Uterus (tissue), 4 donors: ENCODE data around the gene ZDHHC14. TPM values are rescaled to one million over a fixed set of nuclear protein-coding genes. Genes with fewer than 3 reads are reported as not detected.

Source experiments
- DNase-seq, 2 donors: peaks; one replicate each; pipeline ENCODE4 v3.0.0-alpha.2; 2019 to 2020
- H3K27ac ChIP-seq, 2 donors: fragments of 200-600 bp; sonication (generic); 1 replicate in 1 of 2; 2 replicates in 1 of 2; pipeline ENCODE4 v1.5.1; 2016 to 2018
- H3K27me3 ChIP-seq, 2 donors: fragments of 200-600 bp; sonication (generic); one replicate each; pipeline ENCODE4 v1.5.1; 2018 to 2019; ENCODE audit warnings: control low read depth in 1 of 2
- H3K36me3 ChIP-seq, 2 donors: fragments of 200-600 bp; sonication (generic); one replicate each; pipeline ENCODE4 v1.5.1; 2019; ENCODE audit warnings: control low read depth in 1 of 2
- H3K4me1 ChIP-seq, 2 donors: fragments of 200-600 bp; sonication (generic); one replicate each; pipeline ENCODE4 v1.5.1; 2018 to 2019; ENCODE audit warnings: control low read depth in 1 of 2
- H3K4me3 ChIP-seq, 2 donors: fragments of 200-600 bp; sonication (generic); 1 replicate in 1 of 2; 2 replicates in 1 of 2; pipeline ENCODE4 v1.5.1; 2018 to 2019; ENCODE audit warnings: mild to moderate bottlenecking in 1 of 2
- H3K9me3 ChIP-seq, 2 donors: fragments of 200-600 bp; sonication (generic); one replicate each; pipeline ENCODE4 v1.5.1; 2019; ENCODE audit warnings: control low read depth in 1 of 2
- POLR2A ChIP-seq, 2 donors: fragments of 450-650 bp; IDR thresholded peaks; one replicate each; pipeline ENCODE4 v1.6.1; 2016; ENCODE audit warnings: antibody characterized with exemption in 2 of 2, mild to moderate bottlenecking in 1 of 2, moderate library complexity in 1 of 2
- intact Hi-C: fragments of 100-400 bp; cut with DNase I; formaldehyde crosslinking; loops from one replicate; pipeline ENCODE4 v1.15.1; 2023; ENCODE audit warnings: low total_unique reads
- total RNA-seq, 4 donors: library from RNA; depleted of rRNA in 3 of 4; stranded (reverse); fragments of >200 nt in 3 of 4; gene quantifications; one replicate each; pipeline versions ENCODE4 v1.1.0 to v1.2.4, GENCODE V29; 2014 to 2023
- TF ChIP-seq, protein P1 (sequence below), 4 experiments: fragments of 200-600 bp in 2 of 4; fragments of 450-650 bp in 2 of 4; sonication (generic) in 2 of 4; IDR thresholded peaks; one replicate each; pipeline ENCODE4 v1.5.1; 2016 to 2019; ENCODE audit warnings: antibody characterized with exemption in 4 of 4, mild to moderate bottlenecking in 2 of 4, moderate library complexity in 1 of 4
- donor health status: DM: yes; HTN: yes; CAD: no.

ZDHHC14 gene
- total RNA-seq, 4 donors from 2014 or later, result 5.6 to 28.3 (median 12.9) TPM

DNA sequence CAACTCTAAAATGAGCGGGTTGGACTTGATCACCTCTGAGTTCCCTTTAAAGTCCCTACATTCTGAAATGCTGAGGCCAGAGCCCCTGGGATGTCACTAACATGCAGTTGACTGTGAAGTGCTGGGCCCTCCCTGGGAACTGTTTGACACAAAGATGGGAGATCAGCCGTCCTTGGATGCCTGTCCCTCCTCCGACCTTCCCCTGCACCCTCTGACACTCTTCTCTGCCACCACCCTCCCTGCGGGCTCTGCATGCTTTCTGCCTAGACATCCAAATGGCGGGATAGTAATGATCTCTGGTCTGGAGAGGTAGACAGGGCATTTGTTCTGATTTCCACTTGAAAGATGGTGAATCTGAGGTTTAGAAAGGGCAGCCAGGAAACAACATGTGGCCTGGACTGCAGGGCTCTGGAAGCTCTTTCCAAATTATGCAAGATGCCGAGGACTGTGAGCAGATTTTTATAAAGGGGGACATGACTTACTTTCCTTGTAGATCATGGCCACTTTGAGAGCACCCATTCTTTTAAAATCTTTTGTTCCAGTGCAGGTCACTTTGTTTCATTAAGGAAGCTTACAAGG is 113.2 kb downstream of the ZDHHC14 start:
- intact Hi-C loops, result no loop called here
- peak overlapping the region; percentile 13 to 35 for H3K27ac ChIP-seq
- no peak for TF ChIP-seq POLR2A (IDR thresholded peaks at IDR 0.05)
- TF ChIP-seq, protein P1, sequence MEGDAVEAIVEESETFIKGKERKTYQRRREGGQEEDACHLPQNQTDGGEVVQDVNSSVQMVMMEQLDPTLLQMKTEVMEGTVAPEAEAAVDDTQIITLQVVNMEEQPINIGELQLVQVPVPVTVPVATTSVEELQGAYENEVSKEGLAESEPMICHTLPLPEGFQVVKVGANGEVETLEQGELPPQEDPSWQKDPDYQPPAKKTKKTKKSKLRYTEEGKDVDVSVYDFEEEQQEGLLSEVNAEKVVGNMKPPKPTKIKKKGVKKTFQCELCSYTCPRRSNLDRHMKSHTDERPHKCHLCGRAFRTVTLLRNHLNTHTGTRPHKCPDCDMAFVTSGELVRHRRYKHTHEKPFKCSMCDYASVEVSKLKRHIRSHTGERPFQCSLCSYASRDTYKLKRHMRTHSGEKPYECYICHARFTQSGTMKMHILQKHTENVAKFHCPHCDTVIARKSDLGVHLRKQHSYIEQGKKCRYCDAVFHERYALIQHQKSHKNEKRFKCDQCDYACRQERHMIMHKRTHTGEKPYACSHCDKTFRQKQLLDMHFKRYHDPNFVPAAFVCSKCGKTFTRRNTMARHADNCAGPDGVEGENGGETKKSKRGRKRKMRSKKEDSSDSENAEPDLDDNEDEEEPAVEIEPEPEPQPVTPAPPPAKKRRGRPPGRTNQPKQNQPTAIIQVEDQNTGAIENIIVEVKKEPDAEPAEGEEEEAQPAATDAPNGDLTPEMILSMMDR (IDR thresholded peaks at IDR 0.05), result no peak

DNA sequence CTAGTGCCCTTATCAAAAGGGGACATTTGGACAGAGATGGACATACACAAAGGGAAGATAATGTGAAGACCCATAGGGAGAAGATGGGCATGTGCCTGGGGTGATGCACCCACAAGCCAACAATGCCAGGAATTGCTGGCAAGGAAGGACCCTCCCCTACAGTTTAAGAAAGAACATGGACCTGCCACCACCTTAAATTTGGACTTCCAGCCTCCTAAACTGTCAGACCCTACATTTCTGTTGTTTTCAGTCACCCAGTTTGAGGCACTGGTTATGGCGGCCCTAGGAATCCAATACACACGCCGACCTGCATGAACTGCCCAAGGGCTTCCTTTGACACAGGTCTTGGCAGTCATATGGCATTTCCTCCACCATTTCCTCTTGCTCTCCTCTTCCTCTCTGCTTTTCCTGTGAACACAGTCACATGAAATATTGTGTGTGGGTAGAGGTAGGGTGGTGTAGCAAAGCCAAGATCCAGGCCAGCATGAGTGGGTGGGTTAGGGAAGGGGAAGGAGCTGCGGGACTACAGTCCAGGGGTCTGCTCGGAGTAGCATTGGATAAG is 115.6 kb downstream of the ZDHHC14 start:
- no peaks in the 10 kb centered on the region for H3K9me3 ChIP-seq
- TF ChIP-seq, protein P1 (IDR thresholded peaks at IDR 0.05), result no peak
- TF ChIP-seq POLR2A (IDR thresholded peaks at IDR 0.05), result no peak
- H3K27me3 ChIP-seq, result no peaks in the 10 kb centered on the region
- intact Hi-C loops, result no loop called here
- H3K27ac ChIP-seq, result no peak overlapping the region
- H3K4me1 ChIP-seq, result no peaks in the 10 kb centered on the region
- DNase-seq, result no peak
- H3K36me3 ChIP-seq, result no peaks in the 10 kb centered on the region
- H3K4me3 ChIP-seq, result no peak overlapping the region

More for the DNA sequence above, 113.2 kb downstream of the ZDHHC14 start:
- Histone ChIP-seq H3K36me3 (no peaks in the 10 kb centered on the region), H3K4me1 (no peaks in the 10 kb centered on the region), H3K27me3 (no peaks in the 10 kb centered on the region), H3K9me3 (no peaks in the 10 kb centered on the region), H3K4me3 (no peak overlapping the region)
- DNase-seq, result no peak

DNA sequence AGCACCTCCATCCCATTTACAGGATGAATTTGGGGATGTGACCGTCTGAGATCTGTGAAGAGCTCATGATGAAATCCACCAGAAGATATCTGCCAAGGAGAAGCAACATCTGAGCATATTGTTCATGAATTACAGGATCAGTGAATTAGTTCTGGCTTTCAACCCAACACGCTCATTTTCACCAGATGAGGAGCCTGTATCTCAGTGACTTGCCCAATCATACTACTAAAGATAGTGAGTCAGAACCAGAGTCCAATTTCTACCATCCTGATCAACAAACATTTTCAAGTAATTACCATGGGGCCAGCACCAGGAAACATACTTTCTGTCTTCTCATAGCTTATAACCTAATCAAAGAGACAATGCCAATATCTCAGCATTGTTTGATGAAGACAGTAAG is 116.6 kb downstream of the ZDHHC14 start:
- intact Hi-C loops, result no loop called here
- no peak for TF ChIP-seq POLR2A (IDR thresholded peaks at IDR 0.05)
- DNase-seq, result no peak
- no peaks in the 10 kb centered on the region for H3K4me1 ChIP-seq
- no peaks in the 10 kb centered on the region for H3K9me3 ChIP-seq
- no peaks in the 10 kb centered on the region for H3K27me3 ChIP-seq
- H3K4me3 ChIP-seq, result no peak overlapping the region
- no peaks in the 10 kb centered on the region for H3K36me3 ChIP-seq
- no peak overlapping the region for H3K27ac ChIP-seq

DNA sequence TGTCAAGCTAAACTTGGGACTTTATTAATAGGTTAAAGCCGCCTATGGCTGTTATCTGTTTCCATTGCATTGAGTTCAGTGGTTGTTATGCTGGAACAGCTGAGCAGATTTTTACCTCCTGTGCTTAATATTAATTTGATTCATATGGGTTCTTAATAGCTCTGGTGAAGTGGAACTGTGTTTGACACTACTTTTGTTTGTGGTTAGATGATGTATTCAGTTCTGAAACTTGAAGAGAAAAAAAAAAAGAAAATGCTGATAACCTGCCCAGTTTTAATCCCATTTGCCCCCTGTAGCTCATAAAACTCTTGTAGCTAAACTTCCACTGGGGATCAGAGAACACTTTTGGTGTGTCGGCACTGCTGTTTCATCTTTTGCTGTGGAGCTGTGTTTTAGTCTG is 117.8 kb downstream of the ZDHHC14 start:
- H3K27me3 ChIP-seq, result no peaks in the 10 kb centered on the region
- TF ChIP-seq, protein P1 (IDR thresholded peaks at IDR 0.05), result no peak
- no peak for TF ChIP-seq POLR2A (IDR thresholded peaks at IDR 0.05)
- DNase-seq, result no peak
- H3K9me3 ChIP-seq, result no peaks in the 10 kb centered on the region
- intact Hi-C loops, result no loop called here
- no peak overlapping the region for H3K4me3 ChIP-seq
- H3K27ac ChIP-seq, result no peak overlapping the region
- no peaks in the 10 kb centered on the region for H3K4me1 ChIP-seq
- no peaks in the 10 kb centered on the region for H3K36me3 ChIP-seq

DNA sequence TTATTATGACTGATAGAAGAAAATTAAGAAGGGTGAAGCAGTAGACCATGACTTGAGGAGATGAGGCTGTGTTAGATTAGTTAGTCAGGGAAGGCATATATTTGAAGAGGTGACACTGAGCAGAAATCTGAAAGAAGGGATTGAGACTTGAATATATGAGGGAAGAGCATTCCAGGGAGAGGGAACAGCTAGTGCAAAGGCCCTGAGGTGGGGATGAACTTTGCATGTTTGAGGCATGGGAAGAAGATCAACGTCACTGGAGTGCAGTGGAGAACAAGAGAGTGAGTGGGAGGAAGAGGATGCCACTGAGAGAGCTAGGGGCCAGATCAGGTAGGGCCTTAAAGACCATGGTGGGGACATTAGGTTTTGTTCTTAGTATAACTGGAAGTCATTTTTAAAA is 119.0 kb downstream of the ZDHHC14 start:
- no peaks in the 10 kb centered on the region for H3K9me3 ChIP-seq
- no peak for TF ChIP-seq POLR2A (IDR thresholded peaks at IDR 0.05)
- TF ChIP-seq, protein P1 (IDR thresholded peaks at IDR 0.05), result no peak
- DNase-seq, result no peak
- no peaks in the 10 kb centered on the region for H3K36me3 ChIP-seq
- no peak overlapping the region for H3K27ac ChIP-seq
- intact Hi-C loops, result no loop called here
- H3K4me3 ChIP-seq, result no peak overlapping the region
- H3K4me1 ChIP-seq, result no peaks in the 10 kb centered on the region
- H3K27me3 ChIP-seq, result no peaks in the 10 kb centered on the region
